Hematopoietic multipotent progenitor cell (in vitro differentiated cells): Measurements from ENCODE around the gene HECTD1. TPM values are rescaled to one million over a fixed set of nuclear protein-coding genes. Genes with fewer than 3 reads are reported as not detected.
"Not testable (repeated sequence)": the region's sequence is repeated elsewhere in the genome, so short reads cannot be mapped to it uniquely, and the experiment has no call there.

Experiments used
- DNase-seq, 3 donors: peaks; one replicate each; pipeline ENCODE4 v3.0.0-alpha.2; 2011 to 2015; ENCODE audit warnings: low read depth in 2 of 3, low spot score in 2 of 3
- total RNA-seq: library from RNA; depleted of rRNA; stranded (reverse); fragments of >200 nt; gene quantifications from one replicate; pipeline ENCODE4 v1.2.3, GENCODE V29; 2012

The HECTD1 gene
- total RNA-seq, 1 donor: 107 TPM

GRCh38 chr14:31196839-31197492, 10.6 kb downstream of the HECTD1 start:
- no peak for DNase-seq

GRCh38 chr14:31194661-31195060, 12.9 kb downstream of the HECTD1 start:
- DNase-seq: no peak

- DNase-seq: no peak
Observed at GRCh38 chr14:31194095-31194494, 13.5 kb downstream of the HECTD1 start.

GRCh38 chr14:31192544-31192943, 15.0 kb downstream of the HECTD1 start:
- not testable (repeated sequence) for DNase-seq

- DNase-seq: no peak
Observed at GRCh38 chr14:31190717-31191263, 16.8 kb downstream of the HECTD1 start.

- DNase-seq: no peak
Observed at GRCh38 chr14:31190219-31190603, 17.4 kb downstream of the HECTD1 start.

- no peak for DNase-seq
Observed at GRCh38 chr14:31189346-31190218, 18.0 kb downstream of the HECTD1 start.

DNA sequence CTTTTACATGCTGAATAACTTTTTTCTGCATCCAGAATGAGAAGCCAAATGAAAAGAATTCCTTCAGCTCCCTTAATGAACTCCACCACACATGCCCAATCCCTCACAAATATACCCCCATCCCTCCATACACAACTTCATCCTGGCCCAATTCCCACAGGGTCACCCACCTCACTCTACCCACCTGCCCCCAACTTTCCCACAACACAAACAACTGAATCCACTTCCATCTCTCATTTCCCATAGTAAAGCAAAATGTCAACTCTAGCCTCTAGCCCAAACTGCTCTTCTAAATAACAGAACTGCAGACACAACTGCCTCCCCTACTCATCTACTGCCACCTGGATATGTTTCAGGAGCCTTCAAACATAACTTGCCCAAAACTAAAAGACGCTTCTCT, 18.8 kb downstream of the HECTD1 start:
- DNase-seq: no peak

DNA sequence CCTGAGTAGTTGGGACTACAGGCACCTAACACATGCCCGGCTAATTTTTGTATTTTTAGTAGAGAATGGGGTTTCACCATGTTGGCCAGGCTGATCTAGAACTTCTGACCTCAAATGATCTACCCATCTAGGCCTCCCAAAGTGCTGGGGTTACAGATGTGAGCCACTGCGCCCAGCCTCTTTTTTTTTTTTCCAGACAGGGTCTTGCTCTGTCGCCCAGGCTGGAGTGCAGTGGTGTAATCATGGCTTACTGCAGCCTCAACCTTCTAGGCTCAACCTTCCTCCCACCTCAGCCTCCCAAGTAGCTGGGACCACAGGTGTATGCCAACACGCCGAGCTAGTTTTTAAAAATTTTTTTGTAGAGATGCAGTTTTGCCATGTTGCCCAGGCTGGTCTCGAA, 25.6 kb downstream of the HECTD1 start:
- not testable (repeated sequence) for DNase-seq

- no peak for DNase-seq
Observed at GRCh38 chr14:31181271-31181670, 26.3 kb downstream of the HECTD1 start.

DNA sequence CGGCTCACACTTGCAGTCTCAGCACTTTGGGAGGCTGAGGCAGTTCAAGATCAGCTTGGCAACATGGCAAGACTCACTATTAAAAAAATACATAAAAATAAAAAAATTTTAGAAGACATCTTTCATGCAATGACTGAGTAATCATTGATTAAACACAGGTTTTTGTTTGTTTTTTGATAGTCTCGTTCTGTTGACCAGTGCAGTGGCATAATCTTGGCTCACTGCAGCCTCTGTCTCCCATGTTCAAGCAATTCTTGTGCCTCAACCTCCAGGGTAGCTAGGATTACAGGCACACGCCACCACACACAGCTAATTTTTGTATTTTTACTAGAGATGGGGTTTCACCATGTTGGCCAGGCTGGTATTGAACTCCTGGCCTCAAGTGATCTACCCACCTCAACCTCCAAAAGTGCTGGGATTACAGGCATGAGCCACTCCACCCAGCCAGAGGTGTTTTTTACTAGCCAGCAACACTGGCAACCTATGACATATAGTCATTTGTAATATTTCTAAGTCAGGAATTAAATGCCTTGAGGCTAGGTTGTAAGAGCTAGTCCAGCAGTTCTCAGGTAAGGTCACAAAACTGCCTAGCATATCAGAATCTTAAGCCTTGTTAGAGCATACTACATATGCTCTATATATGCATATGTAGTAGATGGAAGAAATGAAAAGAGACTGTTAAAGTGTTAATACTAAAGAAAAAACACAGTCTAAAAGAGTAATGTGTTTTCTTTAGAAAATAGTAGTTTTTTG, 27.1 kb downstream of the HECTD1 start:
- DNase-seq: no peak

DNA sequence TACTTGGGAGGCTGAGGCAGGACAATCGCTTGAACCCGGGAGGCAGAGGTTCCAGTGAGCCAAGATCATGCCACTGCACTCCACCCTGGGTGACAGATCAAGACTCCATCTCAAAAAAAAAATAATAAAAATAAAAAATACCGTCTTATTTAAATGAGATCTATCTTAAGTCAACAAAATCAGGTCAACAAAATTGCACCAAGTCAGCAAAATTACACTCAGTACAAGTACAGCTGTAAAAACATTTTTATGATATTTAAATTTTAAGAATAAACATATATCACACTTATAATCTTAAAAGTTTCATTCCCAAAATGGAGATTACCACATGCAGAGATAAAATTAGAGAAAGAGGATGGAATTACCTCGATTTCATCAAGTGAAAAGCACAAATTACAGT, 33.2 kb downstream of the HECTD1 start:
- no peak for DNase-seq

DNA sequence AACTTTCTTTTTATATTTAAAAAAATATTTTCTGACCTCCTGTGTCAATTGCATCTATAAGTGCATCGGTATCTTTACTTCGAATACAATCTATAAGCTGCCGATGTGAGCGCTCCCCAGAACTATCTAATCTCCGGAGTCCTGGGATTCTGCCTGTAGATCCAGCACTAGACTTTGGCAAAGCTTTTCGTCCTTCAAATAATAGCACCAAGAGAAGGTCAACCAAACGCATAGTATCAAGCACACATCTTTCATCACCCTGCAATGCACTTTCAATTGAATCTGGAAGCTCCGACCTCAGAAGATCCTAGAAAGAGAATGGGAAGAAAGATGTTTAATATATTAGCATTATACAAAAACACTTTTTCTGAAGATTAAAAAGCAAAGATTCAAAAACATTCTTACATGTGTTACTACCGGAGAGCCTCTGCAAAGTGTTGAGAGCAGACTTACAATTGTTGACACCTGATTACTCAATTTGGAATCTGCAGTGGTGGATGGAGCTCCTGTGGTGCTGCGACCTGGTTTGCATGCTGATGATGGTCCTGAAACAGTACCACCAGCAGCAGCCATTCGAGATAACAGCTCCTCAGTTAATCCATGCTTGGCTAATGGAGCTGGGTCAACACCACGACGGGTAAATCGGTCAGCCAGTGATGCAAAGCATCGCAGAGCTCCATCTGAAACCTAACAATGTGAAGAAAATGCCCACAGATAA, 34.3 kb downstream of the HECTD1 start:
- DNase-seq: no peak

- DNase-seq: no peak
Observed at GRCh38 chr14:31172084-31172483, 35.5 kb downstream of the HECTD1 start.

DNA sequence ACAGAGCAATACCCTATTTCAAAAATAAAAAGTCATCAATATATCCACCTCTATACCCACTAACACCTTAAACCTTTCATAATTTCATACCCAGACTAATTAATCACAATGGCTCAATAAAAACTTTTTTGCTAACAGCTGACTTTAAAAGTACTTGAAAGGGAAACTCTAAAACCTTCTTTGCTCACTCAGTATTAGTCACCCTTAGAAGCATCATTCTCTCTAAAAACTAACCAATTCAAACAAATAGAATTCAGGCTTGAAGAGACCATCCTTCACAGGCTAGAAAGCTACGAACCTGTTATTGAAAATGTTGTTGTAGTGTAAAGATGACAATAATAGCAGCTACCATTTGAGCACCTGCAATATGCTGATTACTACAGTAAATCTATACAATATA, 37.2 kb downstream of the HECTD1 start:
- DNase-seq: no peak

DNA sequence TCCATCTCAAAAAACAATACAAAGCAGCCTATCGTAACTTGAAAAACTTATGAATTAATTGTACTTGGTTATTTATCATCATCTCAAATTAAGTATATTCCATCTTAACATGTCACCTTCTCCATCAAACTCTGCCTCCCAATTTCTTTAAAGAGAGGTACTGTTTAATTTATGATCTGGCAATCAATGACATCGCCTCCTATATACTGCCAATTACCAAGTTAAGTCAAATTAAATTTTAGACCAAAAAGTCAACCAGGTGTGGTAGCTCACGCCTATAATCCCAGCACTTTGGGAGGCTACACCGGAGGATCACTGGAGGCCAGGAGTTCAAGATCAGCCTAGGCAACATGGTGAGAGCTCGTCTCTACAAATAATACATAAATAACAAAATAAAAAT, 37.7 kb downstream of the HECTD1 start:
- no peak for DNase-seq

DNA sequence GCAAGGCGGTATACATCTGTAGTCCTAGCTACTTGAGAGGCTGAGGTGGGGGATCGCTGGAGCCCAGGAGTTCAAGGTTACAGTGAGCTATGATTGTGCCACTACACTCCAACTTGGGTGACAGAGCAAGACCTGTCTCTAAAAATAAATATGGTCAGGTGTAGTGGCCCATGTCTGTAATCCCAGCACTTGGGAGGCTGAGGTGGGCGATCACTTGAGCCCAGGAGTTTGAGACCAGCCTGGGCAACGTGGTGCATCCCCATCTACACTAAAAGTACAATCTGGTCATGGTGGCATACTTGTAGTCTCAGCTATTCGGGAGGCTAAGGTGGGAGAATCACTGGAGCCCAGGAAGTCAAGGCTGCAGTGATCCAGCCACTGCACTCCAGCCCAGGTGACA, 40.6 kb downstream of the HECTD1 start:
- no peak for DNase-seq

GRCh38 chr14:31166271-31166561, 41.4 kb downstream of the HECTD1 start:
- DNase-seq: no peak

GRCh38 chr14:31164115-31164514, 43.5 kb downstream of the HECTD1 start:
- no peak for DNase-seq

- DNase-seq: no peak
Observed at GRCh38 chr14:31162910-31163649, 44.5 kb downstream of the HECTD1 start.
